Hepatocyte (in vitro differentiated cells): ENCODE results near the gene DDN. TPM values are rescaled to one million over a fixed set of nuclear protein-coding genes. Genes with fewer than 3 reads are reported as not detected.

Source experiments
- DNase-seq: peaks from one replicate; pipeline ENCODE4 v3.0.0-alpha.2; 2016; ENCODE audit warnings: low spot score
- H2AFZ ChIP-seq: fragments of 200-600 bp; sonication (generic); 2 replicates; pipeline ENCODE4 v1.6.0; 2016; ENCODE audit warnings: antibody characterized with exemption, mild to moderate bottlenecking
- H3K27ac ChIP-seq: fragments of 200-600 bp; sonication (generic); 2 replicates; pipeline ENCODE4 v1.5.1; 2016; ENCODE audit warnings: mild to moderate bottlenecking
- H3K27me3 ChIP-seq: fragments of 200-600 bp; sonication (generic); 2 replicates; pipeline ENCODE4 v1.6.1; 2016
- H3K36me3 ChIP-seq: fragments of 200-600 bp; sonication (generic); replicated peaks from 2 replicates; pipeline ENCODE4 v1.5.1; 2016; ENCODE audit warnings: low read depth; ENCODE audit not compliant: insufficient read depth
- H3K4me1 ChIP-seq: fragments of 200-600 bp; sonication (generic); 2 replicates; pipeline ENCODE4 v1.5.1; 2016; ENCODE audit warnings: mild to moderate bottlenecking, moderate library complexity; ENCODE audit not compliant: insufficient read depth
- H3K4me2 ChIP-seq: fragments of 200-600 bp; sonication (generic); 2 replicates; pipeline ENCODE4 v1.6.0; 2016
- H3K4me3 ChIP-seq: fragments of 200-600 bp; sonication (generic); 2 replicates; pipeline ENCODE4 v1.5.1; 2016; ENCODE audit warnings: mild to moderate bottlenecking
- H3K79me2 ChIP-seq: fragments of 200-600 bp; sonication (generic); 2 replicates; pipeline ENCODE4 v1.6.0; 2017; ENCODE audit warnings: mild to moderate bottlenecking
- H3K9me2 ChIP-seq: fragments of 200-600 bp; sonication (generic); replicated peaks from 2 replicates; pipeline ENCODE4 v1.6.0; 2017; ENCODE audit warnings: mild to moderate bottlenecking; ENCODE audit not compliant: insufficient read depth
- H3K9me3 ChIP-seq: fragments of 200-600 bp; sonication (generic); 2 replicates; pipeline ENCODE4 v1.5.1; 2016; ENCODE audit warnings: low read depth, mild to moderate bottlenecking
- H4K20me1 ChIP-seq: fragments of 200-600 bp; sonication (generic); 2 replicates; pipeline ENCODE4 v1.6.0; 2016; ENCODE audit warnings: mild to moderate bottlenecking; ENCODE audit not compliant: insufficient read depth, poor library complexity, severe bottlenecking
- EZH2 ChIP-seq: fragments of 200-600 bp; sonication (generic); IDR thresholded peaks from 2 replicates; pipeline ENCODE4 v1.6.1; 2016; ENCODE audit warnings: antibody characterized with exemption, mild to moderate bottlenecking, borderline replicate concordance
- EZH2phosphoT487 ChIP-seq: fragments of 200-600 bp; sonication (generic); IDR thresholded peaks from one replicate; pipeline ENCODE4 v1.6.1; 2018; ENCODE audit warnings: antibody characterized with exemption, mild to moderate bottlenecking, low read depth, moderate library complexity; ENCODE audit not compliant: unreplicated experiment, severe bottlenecking
- WGBS: methylation state at CpG from one replicate; pipeline ENCODE4 v1.1.6; 2016; ENCODE audit warnings: low lambda C conversion rate; ENCODE audit errors: missing lambda C conversion rate; 5-methylcytosine and 5-hydroxymethylcytosine counted together
- polyA plus RNA-seq: library from polyadenylated mRNA; unstranded; fragments of >200 nt; fragmentation: Nextera tagmentation; extraction: Ambion mirVana; gene quantifications from 2 replicates; pipeline ENCODE4 v1.2.1, GENCODE V29; 2016
- total RNA-seq: library from RNA; depleted of rRNA; stranded (reverse); fragments of >200 nt; gene quantifications from 2 replicates; pipeline ENCODE4 v1.2.3, GENCODE V29; 2014
- TF ChIP-seq, protein P1 (sequence below): fragments of 200-600 bp; sonication (generic); IDR thresholded peaks from 2 replicates; pipeline ENCODE4 v1.5.1; 2016; ENCODE audit warnings: antibody characterized with exemption, mild to moderate bottlenecking; ENCODE audit not compliant: poor library complexity

The DDN gene
- total and polyA plus RNA-seq, 2 experiments from 2014 or later, result 0.10 TPM; not detected in 1

DNA sequence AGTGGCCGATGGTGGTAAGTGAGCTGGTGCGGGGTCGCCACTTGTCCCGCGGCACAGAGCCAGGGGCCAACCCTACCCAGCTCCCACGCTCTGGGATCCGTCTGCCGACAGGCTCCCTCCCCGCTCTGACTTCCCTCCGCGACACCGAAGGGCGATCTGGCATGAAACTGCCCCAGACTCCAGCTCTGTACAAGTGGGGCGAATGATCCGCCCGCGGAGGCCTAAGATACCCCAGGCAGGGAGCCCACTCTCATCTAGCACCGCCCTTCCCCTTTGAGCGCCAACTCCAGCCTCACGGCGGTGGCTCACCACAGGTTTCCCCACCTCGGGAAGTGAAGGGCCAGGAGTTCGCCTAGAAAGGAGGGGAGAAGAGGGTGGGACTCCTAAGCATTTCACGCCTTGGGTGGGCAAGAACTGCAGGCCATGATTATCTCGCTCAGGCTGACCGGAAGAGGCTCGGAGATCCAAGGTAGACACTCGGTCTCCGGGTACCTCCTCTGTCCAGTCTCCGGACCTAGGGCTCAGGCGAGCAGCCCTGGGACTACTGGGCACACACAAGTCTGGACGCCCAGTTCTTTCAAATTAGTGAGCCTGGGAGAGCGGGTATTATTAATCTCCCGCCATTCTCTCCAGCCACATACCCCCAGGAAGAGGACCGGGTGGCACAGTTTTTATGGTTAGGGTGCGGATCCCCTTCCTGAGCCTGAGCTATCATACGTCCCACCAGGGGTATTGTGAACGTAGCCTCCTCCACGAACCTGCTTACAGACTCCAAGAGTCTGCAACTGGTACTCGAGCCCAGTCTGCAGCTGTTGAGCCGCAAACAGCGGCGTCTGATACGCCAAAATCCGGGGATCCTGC, 20.2 kb downstream of the DDN start:
- WGBS, result 8% methylated on average over 45 of the region's 45 CpGs

DNA sequence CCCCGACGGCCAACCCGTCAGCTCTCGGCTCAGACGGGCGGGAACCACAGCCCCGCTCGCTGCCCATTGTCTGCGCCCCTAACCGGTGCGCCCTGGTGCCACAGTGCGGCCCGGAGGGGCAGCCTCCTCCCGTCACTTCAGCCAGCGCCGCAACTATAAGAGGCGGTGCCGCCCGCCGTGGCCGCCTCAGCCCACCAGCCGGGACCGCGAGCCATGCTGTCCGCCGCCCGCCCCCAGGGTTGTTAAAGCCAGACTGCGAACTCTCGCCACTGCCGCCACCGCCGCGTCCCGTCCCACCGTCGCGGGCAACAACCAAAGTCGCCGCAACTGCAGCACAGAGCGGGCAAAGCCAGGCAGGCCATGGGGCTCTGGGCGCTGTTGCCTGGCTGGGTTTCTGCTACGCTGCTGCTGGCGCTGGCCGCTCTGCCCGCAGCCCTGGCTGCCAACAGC, 20.9 kb downstream of the DDN start, which contains the start of gene WNT1:
TSS of gene WNT1 (plus strand) at position 32 of the 450 bp plus-strand sequence. CDS start at position 361, 329 bp downstream.
- Histone ChIP-seq H3K4me3 (no peak within 1 kb of the TSS), H3K27me3 (peaks cover 97% of the 10 kb centered on the region)

More for the DNA sequence above, 20.2 kb downstream of the DDN start:
- TF ChIP-seq EZH2 (peak; percentile 38), EZH2phosphoT487 (peak; percentile 36)
- TF ChIP-seq, protein P1, sequence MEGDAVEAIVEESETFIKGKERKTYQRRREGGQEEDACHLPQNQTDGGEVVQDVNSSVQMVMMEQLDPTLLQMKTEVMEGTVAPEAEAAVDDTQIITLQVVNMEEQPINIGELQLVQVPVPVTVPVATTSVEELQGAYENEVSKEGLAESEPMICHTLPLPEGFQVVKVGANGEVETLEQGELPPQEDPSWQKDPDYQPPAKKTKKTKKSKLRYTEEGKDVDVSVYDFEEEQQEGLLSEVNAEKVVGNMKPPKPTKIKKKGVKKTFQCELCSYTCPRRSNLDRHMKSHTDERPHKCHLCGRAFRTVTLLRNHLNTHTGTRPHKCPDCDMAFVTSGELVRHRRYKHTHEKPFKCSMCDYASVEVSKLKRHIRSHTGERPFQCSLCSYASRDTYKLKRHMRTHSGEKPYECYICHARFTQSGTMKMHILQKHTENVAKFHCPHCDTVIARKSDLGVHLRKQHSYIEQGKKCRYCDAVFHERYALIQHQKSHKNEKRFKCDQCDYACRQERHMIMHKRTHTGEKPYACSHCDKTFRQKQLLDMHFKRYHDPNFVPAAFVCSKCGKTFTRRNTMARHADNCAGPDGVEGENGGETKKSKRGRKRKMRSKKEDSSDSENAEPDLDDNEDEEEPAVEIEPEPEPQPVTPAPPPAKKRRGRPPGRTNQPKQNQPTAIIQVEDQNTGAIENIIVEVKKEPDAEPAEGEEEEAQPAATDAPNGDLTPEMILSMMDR, result no peak
- Histone ChIP-seq H3K27ac (no peak overlapping the region), H3K4me3 (peak overlapping the region; percentile 13), H3K79me2 (no peaks in the 10 kb centered on the region), H3K27me3 (peaks cover 97% of the 10 kb centered on the region), H3K4me2 (peak overlapping the region; percentile 82), H4K20me1 (no peaks in the 10 kb centered on the region), H3K9me3 (no peaks in the 10 kb centered on the region), H3K4me1 (peaks cover 39% of the 10 kb centered on the region), H3K36me3 (no peaks in the 10 kb centered on the region), H3K9me2 (no peaks in the 10 kb centered on the region), H2AFZ (no peak overlapping the region)
- DNase-seq, result no peak

DNA sequence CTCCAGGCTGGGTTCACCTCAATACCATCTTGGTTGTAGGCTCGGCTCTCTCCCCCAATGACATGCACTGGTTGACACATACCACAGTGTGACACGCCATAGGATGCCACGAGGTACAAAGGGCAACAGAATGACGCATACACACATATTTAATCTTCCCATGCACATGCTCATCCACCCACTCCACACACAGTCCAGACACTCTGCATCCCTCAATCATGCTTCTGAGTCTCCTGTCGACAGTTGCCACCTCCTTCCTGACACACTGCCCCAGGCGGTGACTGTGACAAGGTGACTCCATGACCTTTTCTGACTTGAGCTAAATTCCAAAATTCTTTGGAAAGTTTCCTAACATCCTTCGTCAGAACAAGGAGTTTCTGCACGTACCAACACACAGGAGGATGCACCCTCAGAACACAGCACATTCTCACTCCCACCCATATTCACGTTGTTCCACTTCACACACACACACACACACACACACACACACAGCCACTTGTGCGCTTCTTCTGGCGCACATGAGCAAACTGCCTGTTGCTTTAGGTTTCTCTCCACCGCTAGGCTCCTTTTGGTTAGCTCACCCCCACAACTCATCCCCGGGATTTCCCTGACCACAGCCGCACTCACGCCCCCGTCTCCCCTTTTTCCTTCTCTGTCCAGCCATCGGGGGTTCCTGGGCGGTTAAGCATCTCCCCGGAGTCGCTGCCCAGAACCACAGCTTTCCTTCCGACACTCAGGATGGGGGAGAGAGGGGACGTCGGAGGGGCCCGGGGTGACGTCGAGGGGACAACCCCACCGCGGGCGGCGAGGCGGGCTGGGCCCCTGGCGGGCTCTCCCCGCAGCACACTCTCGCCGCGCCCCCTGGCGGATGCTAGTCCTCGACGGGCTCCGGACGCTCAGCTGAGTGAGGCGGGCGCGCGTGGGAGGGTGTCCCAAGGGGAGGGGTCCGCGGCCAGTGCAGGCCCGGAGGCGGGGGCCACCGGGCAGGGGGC, 21.6 kb downstream of the DDN start:
- 29% methylated on average over 32 of the region's 50 CpGs for WGBS
- Histone ChIP-seq H3K36me3 (no peaks in the 10 kb centered on the region), H3K27me3 (peaks cover 99% of the 10 kb centered on the region), H3K4me2 (peak overlapping the region; percentile 82), H2AFZ (no peak overlapping the region), H4K20me1 (no peaks in the 10 kb centered on the region), H3K4me1 (peaks cover 39% of the 10 kb centered on the region), H3K27ac (no peak overlapping the region), H3K4me3 (no peak overlapping the region), H3K9me3 (no peaks in the 10 kb centered on the region), H3K79me2 (no peaks in the 10 kb centered on the region), H3K9me2 (no peaks in the 10 kb centered on the region)
- DNase-seq, result peak; percentile 77
- no peak for TF ChIP-seq EZH2phosphoT487
- TF ChIP-seq, protein P1, result peak; percentile 60
- peak; percentile 74 for TF ChIP-seq EZH2

More for the DNA sequence above, 20.9 kb downstream of the DDN start, which contains the start of gene WNT1:
- Histone ChIP-seq H3K79me2 (no peaks in the 10 kb centered on the region), H3K27ac (no peak within 1 kb of the TSS), H3K4me2 (peak within 1 kb of the TSS; percentile 82), H4K20me1 (no peaks in the 10 kb centered on the region), H3K4me1 (peaks cover 39% of the 10 kb centered on the region), H3K36me3 (no peaks in the 10 kb centered on the region), H3K9me3 (no peaks in the 10 kb centered on the region), H3K9me2 (no peaks in the 10 kb centered on the region), H2AFZ (no peak within 1 kb of the TSS)
- TF ChIP-seq EZH2, result peak; percentile 91
- TF ChIP-seq EZH2phosphoT487, result no peak
- TF ChIP-seq, protein P1, result no peak
- WGBS, result 7% methylated on average over 19 of the region's 45 CpGs
- DNase-seq, result no peak
